HG02623 (cell line): ENCODE measurements around the gene CYP4A22.
"Not testable (repeated sequence)": the region's sequence is repeated elsewhere in the genome, so short reads cannot be mapped to it uniquely, and the experiment has no call there.

Experiments
- ATAC-seq: cut with Tn5 transposase; IDR thresholded peaks from one replicate; pipeline ENCODE4 v1.9.1; 2021; ENCODE audit warnings: moderate library complexity; ENCODE audit not compliant: unreplicated experiment

The CYP4A22 gene

DNA sequence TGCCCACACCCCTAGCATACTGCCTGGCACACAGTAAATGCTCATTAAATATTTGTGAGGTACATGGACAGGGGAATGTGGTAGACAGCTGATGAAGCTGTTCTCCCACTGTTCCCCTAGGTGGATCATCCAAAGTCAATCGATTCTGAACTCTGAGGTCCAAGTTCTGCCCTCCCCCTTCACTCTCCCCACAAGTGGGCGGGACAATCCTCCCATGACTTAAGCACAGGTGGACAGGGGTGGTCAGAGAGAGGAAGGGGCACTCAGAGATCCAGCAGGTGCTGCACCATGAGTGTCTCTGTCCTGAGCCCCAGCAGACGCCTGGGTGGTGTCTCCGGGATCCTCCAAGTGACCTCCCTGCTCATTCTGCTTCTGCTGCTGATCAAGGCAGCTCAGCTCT is at the start of gene CYP4A22:
CYP4A22 (plus strand) TSS at position 244 of the 400 bp plus-strand sequence; CDS start at position 289, 45 bp downstream.
- ATAC-seq: no peak

DNA sequence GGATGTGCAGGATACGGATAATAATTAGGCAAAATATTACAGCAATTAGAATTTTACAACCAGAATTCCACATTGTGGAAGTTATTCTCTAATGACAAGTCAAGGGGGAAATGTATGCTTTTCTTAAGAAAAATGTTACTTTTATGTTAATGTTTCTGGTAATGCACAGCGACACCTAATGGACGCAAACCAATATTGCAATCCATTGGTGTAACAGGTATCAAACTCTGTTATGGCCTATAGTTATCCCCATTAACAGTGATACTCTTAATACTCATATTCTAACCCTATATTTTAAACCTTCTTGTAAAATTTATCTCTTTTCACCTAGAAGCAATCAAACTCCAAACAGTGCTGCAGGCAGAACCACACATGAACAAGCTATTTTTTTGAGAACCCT is 47.9 kb upstream of the CYP4A22 start:
- ATAC-seq: not testable (repeated sequence)

DNA sequence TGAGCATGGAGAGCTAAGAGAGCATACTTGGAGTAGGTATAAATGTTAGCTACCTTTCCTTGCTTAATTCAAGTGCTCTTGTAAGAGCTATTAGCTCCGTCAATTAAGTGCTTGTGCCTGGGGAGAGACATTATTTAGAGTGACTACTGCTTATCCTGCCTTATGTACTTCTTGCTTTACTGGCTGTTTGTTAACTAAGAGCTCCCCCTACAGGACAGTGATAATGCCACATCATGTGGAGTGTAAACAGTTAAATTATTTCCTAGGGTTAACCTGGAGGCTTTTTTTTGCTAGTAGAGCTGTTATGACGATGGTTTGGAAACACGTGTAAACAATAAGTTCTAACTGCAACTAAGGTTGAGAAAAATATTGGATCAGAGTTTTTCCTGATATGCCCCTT is 45.8 kb upstream of the CYP4A22 start:
- ATAC-seq: not testable (repeated sequence)

- ATAC-seq: no peak
These were observed 32.4 kb upstream of the CYP4A22 start for GRCh38 chr1:47104816-47105215.

- no peak for ATAC-seq
These were observed 30.4 kb upstream of the CYP4A22 start for GRCh38 chr1:47106792-47107191.

DNA sequence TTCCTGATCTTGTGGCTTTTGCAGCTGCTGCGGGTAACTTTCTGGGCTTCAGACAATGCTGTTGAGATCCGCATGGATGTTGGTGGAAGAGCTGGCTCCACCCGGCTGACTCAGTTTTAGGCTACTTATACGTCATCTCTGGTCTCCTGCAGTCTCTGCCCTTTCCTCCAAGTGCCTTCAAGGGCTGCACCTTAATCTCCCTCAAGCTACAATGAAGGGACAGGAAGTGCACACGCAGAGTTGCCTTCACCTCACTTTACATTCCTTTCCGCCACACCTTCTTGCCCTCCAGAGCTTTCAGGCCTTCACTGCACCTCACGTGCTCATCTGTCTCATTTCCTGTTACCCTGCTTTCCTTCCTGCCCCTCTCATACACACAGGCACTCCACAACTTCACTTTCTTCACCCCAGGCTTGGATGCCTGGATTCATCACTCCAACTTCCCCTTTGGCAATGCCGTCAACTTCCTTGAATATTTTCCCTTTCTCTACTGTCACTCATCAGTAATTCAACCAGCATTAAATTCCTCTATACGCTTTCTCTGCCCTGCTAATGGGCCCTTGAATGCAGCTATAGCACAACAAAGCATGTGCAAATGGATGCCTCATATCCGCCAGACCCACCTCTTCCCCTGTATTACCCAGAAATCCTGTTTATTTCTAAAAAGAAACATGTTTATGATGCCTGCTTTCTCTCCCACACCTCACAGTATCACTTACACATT is 29.2 kb upstream of the CYP4A22 start:
- not testable (repeated sequence) for ATAC-seq

DNA sequence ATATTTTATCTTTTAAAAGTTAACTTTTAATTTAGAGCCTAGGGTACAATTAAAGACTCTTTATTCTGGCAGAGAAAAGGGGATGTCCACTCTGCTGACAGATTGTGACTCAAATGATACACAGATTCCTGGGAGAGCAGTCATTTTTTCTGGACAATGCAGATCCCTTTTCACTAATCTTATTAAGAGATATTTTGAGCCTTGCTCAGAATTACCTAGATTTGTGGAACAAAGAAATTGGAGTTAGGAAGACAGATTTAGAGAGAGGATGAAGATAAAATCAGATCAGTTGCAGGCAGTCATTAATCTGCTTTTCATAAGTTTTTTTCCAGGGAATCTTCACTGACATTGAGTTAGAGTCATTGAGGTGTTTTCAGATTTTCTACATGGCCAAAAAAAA is 27.8 kb upstream of the CYP4A22 start:
- not testable (repeated sequence) for ATAC-seq

GRCh38 chr1:47113178-47113577 is 24.1 kb upstream of the CYP4A22 start:
- ATAC-seq: no peak

- ATAC-seq: not testable (repeated sequence)
These were observed 16.2 kb upstream of the CYP4A22 start for GRCh38 chr1:47121039-47121438.

GRCh38 chr1:47124834-47125233 is 12.4 kb upstream of the CYP4A22 start:
- not testable (repeated sequence) for ATAC-seq

- not testable (repeated sequence) for ATAC-seq
These were observed 10.2 kb upstream of the CYP4A22 start for GRCh38 chr1:47126997-47127396.

GRCh38 chr1:47128221-47128620 is 9.0 kb upstream of the CYP4A22 start:
- no peak for ATAC-seq

- not testable (repeated sequence) for ATAC-seq
These were observed 8.4 kb upstream of the CYP4A22 start for GRCh38 chr1:47128854-47129253.

- not testable (repeated sequence) for ATAC-seq
These were observed 7.6 kb upstream of the CYP4A22 start for GRCh38 chr1:47129489-47130230.

DNA sequence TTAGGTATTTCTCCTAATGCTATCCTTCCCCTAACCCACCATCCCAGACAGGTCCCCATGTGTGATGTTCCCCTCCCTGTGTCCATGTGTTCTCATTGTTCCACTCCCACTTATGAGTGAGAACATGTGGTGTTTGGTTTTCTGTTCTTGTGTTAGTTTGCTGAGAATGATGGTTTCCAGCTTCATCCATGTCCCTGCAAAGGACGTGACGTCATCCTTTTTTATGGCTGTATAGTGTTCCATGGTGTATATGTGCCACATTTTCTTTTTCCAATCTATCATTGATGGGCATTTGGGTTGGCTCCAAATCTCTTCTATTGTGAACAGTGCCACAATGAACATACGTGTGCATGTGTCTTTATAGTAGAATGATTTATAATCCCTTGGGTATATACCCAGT is 4.6 kb upstream of the CYP4A22 start:
- ATAC-seq: not testable (repeated sequence)

- ATAC-seq: no peak
These were observed 829 bp downstream of the CYP4A22 start for GRCh38 chr1:47137925-47138615.

DNA sequence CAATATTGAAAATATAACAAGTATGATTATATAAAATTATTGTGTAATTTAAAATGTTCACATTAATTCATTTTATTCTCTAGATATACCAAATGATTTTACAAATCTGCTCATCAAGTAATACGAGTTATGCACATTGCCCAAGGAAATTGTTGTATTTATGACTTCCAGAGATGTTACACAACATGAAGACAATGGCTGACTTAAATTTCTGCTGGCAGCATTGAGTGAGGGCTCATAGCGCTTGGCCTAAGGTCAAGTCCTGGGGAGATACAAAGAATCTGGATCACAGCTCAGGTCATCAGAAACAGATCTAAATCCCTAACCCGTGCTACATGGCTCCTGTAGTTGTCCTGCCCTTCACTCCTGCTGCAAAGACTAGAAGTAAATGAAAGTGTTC is 3.1 kb downstream of the CYP4A22 start:
- ATAC-seq: not testable (repeated sequence)

- not testable (repeated sequence) for ATAC-seq
These were observed 6.4 kb downstream of the CYP4A22 start for GRCh38 chr1:47143654-47144053.

DNA sequence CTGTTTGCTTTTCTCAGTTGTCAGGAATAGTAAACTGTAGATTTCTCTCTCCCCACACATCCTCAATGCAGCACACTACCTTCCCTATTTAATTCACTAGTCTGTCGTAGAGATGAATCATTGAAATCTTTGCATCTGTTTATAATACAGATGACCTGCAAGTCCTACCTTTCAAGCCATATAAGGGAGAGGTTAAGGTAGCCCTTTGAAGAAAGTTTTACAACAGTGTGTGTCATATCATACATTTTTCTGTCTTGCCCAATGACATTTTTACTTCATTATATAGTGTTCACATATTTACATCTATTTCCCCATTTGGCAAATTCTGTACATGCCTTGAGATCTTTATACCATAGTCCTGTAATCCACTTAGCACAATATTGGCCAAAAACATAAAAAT is 9.3 kb downstream of the CYP4A22 start:
- ATAC-seq: not testable (repeated sequence)

DNA sequence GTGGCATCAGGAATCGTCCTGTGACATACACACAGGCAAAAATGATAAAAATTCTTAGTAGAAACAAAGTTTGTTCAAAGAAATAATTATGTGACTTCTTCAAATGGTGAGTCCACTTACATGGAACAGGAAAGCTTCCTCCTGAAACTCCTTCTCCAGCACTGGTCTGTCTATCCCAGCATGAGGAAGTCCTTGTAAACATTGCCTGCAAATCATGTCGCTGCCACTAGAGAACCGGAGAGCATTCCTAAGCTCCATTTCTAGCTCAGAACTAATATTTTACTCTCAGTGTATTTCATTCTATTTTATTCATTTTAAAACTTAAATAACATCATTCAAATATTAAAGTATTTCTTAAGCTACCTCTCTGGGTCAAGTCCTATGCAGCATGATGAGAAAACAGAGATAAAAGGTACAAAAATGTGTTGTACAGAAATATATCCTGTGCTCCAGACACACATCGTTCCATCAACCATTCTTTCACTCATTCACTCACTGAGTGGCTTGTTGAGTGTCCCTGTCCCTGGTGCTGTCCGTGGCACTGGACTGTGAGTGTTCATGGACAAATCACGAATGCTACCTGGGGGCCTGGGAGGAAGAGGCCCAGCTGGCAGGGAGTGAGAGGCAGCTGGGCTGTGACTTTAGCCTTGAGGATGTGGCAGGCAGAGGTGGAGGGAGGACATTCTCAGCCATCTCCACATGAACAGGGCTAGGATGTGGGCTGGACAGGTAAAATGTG is 10.0 kb downstream of the CYP4A22 start:
- ATAC-seq: no peak

GRCh38 chr1:47149162-47149561 is 11.9 kb downstream of the CYP4A22 start:
- not testable (repeated sequence) for ATAC-seq
